ENCODE measurements around the gene DCDC2C. TPM values are rescaled to one million over a fixed set of nuclear protein-coding genes. Genes with fewer than 3 reads are reported as not detected.

Gene DCDC2C
- total and polyA plus RNA-seq, 7 experiments from 2014 or later: not detected

GRCh38 chr2:3741867-3742602 is 38.7 kb downstream of the DCDC2C start:
- POLR2A ChIA-PET: no interaction called here

GRCh38 chr2:3742743-3743508 is 39.6 kb downstream of the DCDC2C start:
- intact Hi-C loops (cut with micrococcal nuclease): no loop called here
- no peak for ATAC-seq
- no peak overlapping the region for H3K4me3 ChIP-seq (ENCODE audit: low read length)
- H3K27ac Mint-ChIP-seq: no peak overlapping the region
- H3K27me3 ChIP-seq (ENCODE audit: control insufficient read depth in 2 of 2, insufficient read depth in 2 of 2, low read length in 2 of 2): no peaks in the 10 kb centered on the region
- H3K27me3 Mint-ChIP-seq: peaks cover 10 to 48% (median 33%) of the 10 kb centered on the region in 5 donors
- no peaks in the 10 kb centered on the region for H3K9me3 ChIP-seq (ENCODE audit: control insufficient read depth in 2 of 3, low read length in 3 of 3)
- no peaks in the 10 kb centered on the region for H3K36me3 ChIP-seq (ENCODE audit: control insufficient read depth in 2 of 3, insufficient read depth in 3 of 3, low read length in 3 of 3)
- H3K4me1 Mint-ChIP-seq: no peaks in the 10 kb centered on the region
- no peaks in the 10 kb centered on the region for H3K4me1 ChIP-seq (ENCODE audit: control insufficient read depth in 2 of 2, insufficient read depth in 2 of 2, low read length in 2 of 2)
- no peaks in the 10 kb centered on the region for H3K9me3 Mint-ChIP-seq
- no peak overlapping the region for H3K27ac ChIP-seq (ENCODE audit: low read depth, low read length)
- no peaks in the 10 kb centered on the region for H3K36me3 Mint-ChIP-seq
- H3K4me3 Mint-ChIP-seq: no peak overlapping the region
- CTCF ChIA-PET: no interaction called here
- POLR2A ChIA-PET: no interaction called here
- no peak for DNase-seq

More at GRCh38 chr2:3741867-3742602, 38.7 kb downstream of the DCDC2C start:
- intact Hi-C loops (cut with micrococcal nuclease): no loop called here
- Mint-ChIP-seq H3K4me3 (no peak overlapping the region), H3K36me3 (no peaks in the 10 kb centered on the region), H3K9me3 (no peaks in the 10 kb centered on the region), H3K4me1 (no peaks in the 10 kb centered on the region), H3K27me3 (peaks cover 10 to 43% (median 27%) of the 10 kb centered on the region in 5 donors), H3K27ac (no peak overlapping the region)
- H3K36me3 ChIP-seq (ENCODE audit: control insufficient read depth in 2 of 3, insufficient read depth in 3 of 3, low read length in 3 of 3): no peaks in the 10 kb centered on the region
- H3K27ac ChIP-seq (ENCODE audit: low read depth, low read length): no peak overlapping the region
- no peak overlapping the region for H3K4me3 ChIP-seq (ENCODE audit: low read length)
- ATAC-seq: no peak
- no peak for DNase-seq
- H3K27me3 ChIP-seq (ENCODE audit: control insufficient read depth in 2 of 2, insufficient read depth in 2 of 2, low read length in 2 of 2): no peaks in the 10 kb centered on the region
- no peaks in the 10 kb centered on the region for H3K4me1 ChIP-seq (ENCODE audit: control insufficient read depth in 2 of 2, insufficient read depth in 2 of 2, low read length in 2 of 2)
- no peaks in the 10 kb centered on the region for H3K9me3 ChIP-seq (ENCODE audit: control insufficient read depth in 2 of 3, low read length in 3 of 3)
- CTCF ChIA-PET: no interaction called here

GRCh38 chr2:3743951-3744555 is 40.7 kb downstream of the DCDC2C start:
- no peaks in the 10 kb centered on the region for H3K36me3 ChIP-seq (ENCODE audit: control insufficient read depth in 2 of 3, insufficient read depth in 3 of 3, low read length in 3 of 3)
- H3K36me3 Mint-ChIP-seq: no peaks in the 10 kb centered on the region
- no peak for ATAC-seq
- DNase-seq: no peak
- H3K27ac Mint-ChIP-seq: peak overlapping the region in 2 of 9 donors; percentile 57 to 69
- CTCF ChIA-PET: no interaction called here
- intact Hi-C loops (cut with micrococcal nuclease): no loop called here
- no peak overlapping the region for H3K4me3 ChIP-seq (ENCODE audit: low read length)
- no peaks in the 10 kb centered on the region for H3K4me1 ChIP-seq (ENCODE audit: control insufficient read depth in 2 of 2, insufficient read depth in 2 of 2, low read length in 2 of 2)
- no peaks in the 10 kb centered on the region for H3K9me3 Mint-ChIP-seq
- H3K4me3 Mint-ChIP-seq: no peak overlapping the region
- no peaks in the 10 kb centered on the region for H3K27me3 ChIP-seq (ENCODE audit: control insufficient read depth in 2 of 2, insufficient read depth in 2 of 2, low read length in 2 of 2)
- no peaks in the 10 kb centered on the region for H3K9me3 ChIP-seq (ENCODE audit: control insufficient read depth in 2 of 3, low read length in 3 of 3)
- H3K4me1 Mint-ChIP-seq: no peaks in the 10 kb centered on the region
- peaks cover 10 to 45% (median 33%) of the 10 kb centered on the region in 5 donors for H3K27me3 Mint-ChIP-seq
- POLR2A ChIA-PET: no interaction called here
- no peak overlapping the region for H3K27ac ChIP-seq (ENCODE audit: low read depth, low read length)

- ChIA-PET POLR2A (no interaction called here), CTCF (no interaction called here)
- intact Hi-C loops (cut with micrococcal nuclease): no loop called here
- no peak for DNase-seq
- H3K9me3 ChIP-seq (ENCODE audit: control insufficient read depth in 2 of 3, low read length in 3 of 3): no peaks in the 10 kb centered on the region
- H3K27me3 Mint-ChIP-seq: peaks cover 3 to 52% (median 38%) of the 10 kb centered on the region in 5 donors
- H3K36me3 ChIP-seq (ENCODE audit: control insufficient read depth in 2 of 3, insufficient read depth in 3 of 3, low read length in 3 of 3): no peaks in the 10 kb centered on the region
- H3K4me3 Mint-ChIP-seq: no peak overlapping the region
- H3K27ac Mint-ChIP-seq: no peak overlapping the region
- no peaks in the 10 kb centered on the region for H3K9me3 Mint-ChIP-seq
- no peaks in the 10 kb centered on the region for H3K4me1 Mint-ChIP-seq
- no peaks in the 10 kb centered on the region for H3K27me3 ChIP-seq (ENCODE audit: control insufficient read depth in 2 of 2, insufficient read depth in 2 of 2, low read length in 2 of 2)
- no peaks in the 10 kb centered on the region for H3K36me3 Mint-ChIP-seq
- no peak for ATAC-seq
- no peak overlapping the region for H3K27ac ChIP-seq (ENCODE audit: low read depth, low read length)
- no peak overlapping the region for H3K4me3 ChIP-seq (ENCODE audit: low read length)
- H3K4me1 ChIP-seq (ENCODE audit: control insufficient read depth in 2 of 2, insufficient read depth in 2 of 2, low read length in 2 of 2): no peaks in the 10 kb centered on the region
These were observed 42.5 kb downstream of the DCDC2C start for GRCh38 chr2:3745920-3746319.

- CTCF ChIA-PET: no interaction called here
These were observed 43.8 kb downstream of the DCDC2C start for GRCh38 chr2:3747032-3747654.

GRCh38 chr2:3747826-3748225 is 44.5 kb downstream of the DCDC2C start:
- Mint-ChIP-seq H3K9me3 (no peaks in the 10 kb centered on the region), H3K27me3 (peaks cover 0 to 46% (median 33%) of the 10 kb centered on the region in 5 donors), H3K4me1 (no peaks in the 10 kb centered on the region), H3K4me3 (no peak overlapping the region), H3K27ac (no peak overlapping the region), H3K36me3 (no peaks in the 10 kb centered on the region)
- Histone ChIP-seq H3K36me3 (ENCODE audit: control insufficient read depth in 2 of 3, insufficient read depth in 3 of 3, low read length in 3 of 3) (no peaks in the 10 kb centered on the region), H3K4me3 (ENCODE audit: low read length) (no peak overlapping the region), H3K27me3 (ENCODE audit: control insufficient read depth in 2 of 2, insufficient read depth in 2 of 2, low read length in 2 of 2) (no peaks in the 10 kb centered on the region), H3K4me1 (ENCODE audit: control insufficient read depth in 2 of 2, insufficient read depth in 2 of 2, low read length in 2 of 2) (no peaks in the 10 kb centered on the region), H3K27ac (ENCODE audit: low read depth, low read length) (no peak overlapping the region), H3K9me3 (ENCODE audit: control insufficient read depth in 2 of 3, low read length in 3 of 3) (no peaks in the 10 kb centered on the region)
- ATAC-seq: no peak
- POLR2A ChIA-PET: no interaction called here
- CTCF ChIA-PET: no interaction called here
- DNase-seq: no peak
- intact Hi-C loops (cut with micrococcal nuclease): no loop called here

More at GRCh38 chr2:3747032-3747654, 43.8 kb downstream of the DCDC2C start:
- ATAC-seq (no peak), DNase-seq (no peak)
- Histone ChIP-seq H3K9me3 (ENCODE audit: control insufficient read depth in 2 of 3, low read length in 3 of 3) (no peaks in the 10 kb centered on the region), H3K4me3 (ENCODE audit: low read length) (no peak overlapping the region), H3K27me3 (ENCODE audit: control insufficient read depth in 2 of 2, insufficient read depth in 2 of 2, low read length in 2 of 2) (no peaks in the 10 kb centered on the region), H3K4me1 (ENCODE audit: control insufficient read depth in 2 of 2, insufficient read depth in 2 of 2, low read length in 2 of 2) (no peaks in the 10 kb centered on the region), H3K27ac (ENCODE audit: low read depth, low read length) (no peak overlapping the region), H3K36me3 (ENCODE audit: control insufficient read depth in 2 of 3, insufficient read depth in 3 of 3, low read length in 3 of 3) (no peaks in the 10 kb centered on the region)
- Mint-ChIP-seq H3K27ac (no peak overlapping the region), H3K27me3 (peaks cover 0 to 52% (median 38%) of the 10 kb centered on the region in 5 donors), H3K36me3 (no peaks in the 10 kb centered on the region), H3K4me1 (no peaks in the 10 kb centered on the region), H3K4me3 (no peak overlapping the region), H3K9me3 (no peaks in the 10 kb centered on the region)
- POLR2A ChIA-PET: no interaction called here
- intact Hi-C loops (cut with micrococcal nuclease): no loop called here
